GM19193 (cell line): ENCODE results near the gene CRYBB2.

ENCODE experiments used
- POLR2A ChIP-seq: IDR thresholded peaks from 4 replicates; pipeline ENCODE4 v1.6.1; 2011; ENCODE audit not compliant: insufficient read depth, insufficient read length; ENCODE audit errors: extremely low read depth

CRYBB2 gene, protein sequence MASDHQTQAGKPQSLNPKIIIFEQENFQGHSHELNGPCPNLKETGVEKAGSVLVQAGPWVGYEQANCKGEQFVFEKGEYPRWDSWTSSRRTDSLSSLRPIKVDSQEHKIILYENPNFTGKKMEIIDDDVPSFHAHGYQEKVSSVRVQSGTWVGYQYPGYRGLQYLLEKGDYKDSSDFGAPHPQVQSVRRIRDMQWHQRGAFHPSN

GRCh38 chr22:25219211-25219689 lies at the start of gene CRYBB2:
Gene CRYBB2 (plus strand): TSS chr22:25219639. CDS start chr22:25221430, 1,791 bp downstream.
- no peak for TF ChIP-seq POLR2A

DNA sequence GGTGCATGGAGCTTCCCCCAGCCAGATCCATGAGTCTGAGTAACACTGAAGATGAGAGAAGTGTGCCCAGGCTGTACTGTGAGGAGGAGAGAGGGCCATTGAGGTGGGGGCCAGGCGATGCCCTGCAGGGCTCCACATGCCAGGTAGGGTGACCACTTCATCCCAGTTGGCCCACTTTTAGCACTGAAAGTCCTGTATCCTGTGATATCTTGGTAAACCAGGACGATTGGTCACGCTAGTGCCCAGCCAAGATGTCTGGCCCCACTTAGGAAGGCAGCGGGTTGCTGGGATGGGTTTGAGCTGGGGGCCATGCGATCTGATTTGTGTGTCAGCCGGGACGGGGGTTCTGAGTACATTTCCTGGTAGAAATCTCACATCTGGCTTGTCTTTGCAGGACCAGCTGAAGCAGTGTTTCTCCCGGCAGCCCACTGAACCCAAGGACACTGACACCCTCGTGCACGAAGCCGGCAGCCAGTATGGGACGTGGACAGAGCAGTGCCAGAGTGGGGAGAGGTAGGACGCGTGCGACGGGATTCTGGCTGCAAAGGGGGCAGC lies 48.9 kb upstream of the CRYBB2 start:
- TF ChIP-seq POLR2A = no peak

GRCh38 chr22:25172153-25172552 lies 47.3 kb upstream of the CRYBB2 start:
- no peak for TF ChIP-seq POLR2A

- no peak for TF ChIP-seq POLR2A
Observed at GRCh38 chr22:25174156-25174887, 45.1 kb upstream of the CRYBB2 start.

DNA sequence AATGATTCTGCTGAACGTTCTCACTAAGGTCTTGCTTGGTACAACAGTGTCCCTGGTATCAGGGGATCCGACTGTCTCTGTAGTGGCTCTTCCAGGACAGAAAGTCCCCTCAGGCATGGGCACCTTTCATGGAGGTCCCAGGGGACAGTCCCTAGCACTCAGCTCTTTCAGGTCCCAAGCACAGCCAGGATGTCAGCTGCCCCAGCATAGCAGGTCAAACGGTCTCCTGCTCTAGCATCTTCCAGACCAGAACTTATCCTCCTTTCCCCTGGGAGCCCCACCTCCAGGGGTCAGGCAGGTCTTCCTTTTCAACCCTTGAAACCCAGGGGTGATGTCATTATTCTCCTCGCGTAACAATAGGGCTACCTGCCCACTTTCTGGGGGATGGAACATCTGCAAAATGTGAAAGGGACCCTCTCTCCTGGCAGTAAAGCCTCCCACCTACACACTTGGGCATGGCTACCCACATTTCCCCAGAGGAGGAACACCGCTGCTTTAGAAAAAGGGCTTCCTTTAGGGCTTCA lies 44.5 kb upstream of the CRYBB2 start:
- no peak for TF ChIP-seq POLR2A

DNA sequence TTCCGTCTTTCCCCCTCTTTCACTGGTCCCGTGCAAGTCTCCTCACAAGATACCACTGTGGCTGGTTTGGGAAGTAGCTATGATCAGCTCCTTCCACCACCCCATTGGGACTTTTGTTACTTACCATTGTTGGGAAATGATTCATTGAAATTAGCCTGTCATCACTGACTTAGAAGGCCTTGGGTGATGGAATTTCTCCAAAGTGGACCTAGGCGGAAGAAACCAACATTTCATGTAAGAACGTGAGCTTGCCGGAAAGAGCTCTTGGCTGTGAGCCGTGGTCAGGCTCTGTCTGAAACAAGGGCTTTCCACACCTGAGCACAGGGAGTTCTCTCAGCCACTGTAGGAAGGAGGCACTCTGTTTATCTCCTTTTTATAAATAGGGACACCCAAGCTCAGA lies 43.3 kb upstream of the CRYBB2 start:
- TF ChIP-seq POLR2A = no peak

- no peak for TF ChIP-seq POLR2A
Observed at GRCh38 chr22:25176799-25177198, 42.6 kb upstream of the CRYBB2 start.

- no peak for TF ChIP-seq POLR2A
Observed at GRCh38 chr22:25177226-25177625, 42.2 kb upstream of the CRYBB2 start.

DNA sequence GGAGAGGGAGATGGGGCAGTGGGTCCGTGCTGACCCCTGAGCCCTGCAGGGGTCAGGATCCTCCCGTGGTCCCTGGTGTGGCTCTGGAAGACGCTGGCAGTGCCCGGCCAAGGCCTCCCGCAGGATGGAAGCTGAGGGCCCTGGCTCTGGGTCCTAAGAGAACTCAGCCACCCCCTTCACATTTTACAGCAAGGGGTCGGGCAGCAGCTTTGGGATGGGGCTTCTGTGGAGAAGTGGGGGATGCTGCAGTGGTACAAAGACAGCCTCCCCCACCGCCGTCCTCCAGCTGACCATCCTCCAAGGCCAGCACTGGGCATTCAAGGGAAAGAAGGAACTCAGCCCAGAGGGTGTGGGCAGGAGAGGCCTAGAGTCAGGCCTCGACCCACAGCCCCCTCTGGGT lies 41.5 kb upstream of the CRYBB2 start:
- no peak for TF ChIP-seq POLR2A

- no peak for TF ChIP-seq POLR2A
Observed at GRCh38 chr22:25182131-25183110, 37.0 kb upstream of the CRYBB2 start.

DNA sequence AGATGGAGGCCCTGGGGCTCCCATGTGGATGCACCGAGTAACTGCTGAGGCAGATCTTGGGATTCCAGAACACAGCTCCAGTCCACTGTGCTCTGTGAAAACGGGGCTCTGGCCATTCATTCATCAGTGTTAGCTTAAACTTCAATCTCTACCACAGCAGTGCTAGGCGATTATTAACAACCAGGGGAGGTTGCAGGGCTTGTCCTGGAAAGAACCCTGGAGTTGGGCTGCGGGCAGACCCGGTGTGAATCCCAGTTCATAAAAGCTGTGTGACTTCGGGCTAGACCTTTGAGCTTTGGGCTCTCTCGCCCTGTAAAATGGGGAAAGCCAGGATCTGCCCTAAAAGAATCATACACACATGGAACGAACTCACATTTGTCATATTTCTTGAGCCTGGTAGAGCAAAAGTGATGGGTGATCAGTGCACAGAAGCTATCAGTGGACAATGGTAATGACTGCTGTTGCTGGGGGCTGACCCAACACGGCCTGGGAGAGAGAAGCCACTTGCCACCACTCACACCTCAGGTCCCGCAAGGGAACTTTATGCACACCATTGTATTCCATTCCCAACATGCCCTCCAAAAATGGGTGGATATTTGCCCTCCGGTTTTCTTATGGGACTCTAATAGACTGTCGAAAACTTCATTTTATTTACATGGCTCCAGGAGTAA lies 35.4 kb upstream of the CRYBB2 start:
- TF ChIP-seq POLR2A = no peak

DNA sequence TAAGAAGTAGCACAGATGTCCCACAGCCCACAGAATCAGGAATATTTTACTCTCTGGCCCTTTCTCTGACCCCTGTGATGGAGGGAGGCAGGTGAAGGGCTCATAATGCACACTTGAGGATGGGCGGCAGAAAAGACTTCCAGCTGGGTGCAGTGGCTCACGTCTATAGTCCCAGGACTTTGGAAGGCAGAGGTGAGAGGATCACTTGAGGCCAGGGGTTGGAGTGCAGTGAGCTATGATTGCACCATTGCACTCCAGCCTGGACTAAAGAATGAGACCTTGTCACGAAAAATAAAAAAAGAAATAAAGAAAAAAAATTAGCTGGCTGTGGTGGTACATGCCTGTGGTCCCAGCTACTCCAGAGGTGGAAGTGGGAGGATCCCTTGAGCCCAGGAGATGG lies 33.3 kb upstream of the CRYBB2 start:
- TF ChIP-seq POLR2A = no peak

DNA sequence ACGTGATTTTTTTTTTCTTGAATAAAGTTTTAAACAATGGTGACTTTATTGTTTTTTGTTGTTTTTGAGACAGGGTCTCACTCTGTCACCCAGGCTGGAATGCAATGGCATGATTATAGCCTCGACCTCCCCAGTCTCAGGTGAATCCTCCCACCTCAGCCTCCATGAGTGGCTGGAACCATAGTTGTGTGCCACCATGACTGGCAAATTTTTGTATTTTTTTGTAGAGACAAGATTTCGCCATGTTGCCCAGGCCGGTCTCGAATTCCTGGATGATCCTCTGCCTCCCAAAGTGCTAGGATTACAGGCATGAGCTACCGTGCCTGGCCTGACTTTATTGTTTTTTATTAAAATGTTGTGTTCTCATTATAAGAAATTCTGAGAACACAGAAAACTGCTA lies 32.0 kb upstream of the CRYBB2 start:
- TF ChIP-seq POLR2A = no peak

DNA sequence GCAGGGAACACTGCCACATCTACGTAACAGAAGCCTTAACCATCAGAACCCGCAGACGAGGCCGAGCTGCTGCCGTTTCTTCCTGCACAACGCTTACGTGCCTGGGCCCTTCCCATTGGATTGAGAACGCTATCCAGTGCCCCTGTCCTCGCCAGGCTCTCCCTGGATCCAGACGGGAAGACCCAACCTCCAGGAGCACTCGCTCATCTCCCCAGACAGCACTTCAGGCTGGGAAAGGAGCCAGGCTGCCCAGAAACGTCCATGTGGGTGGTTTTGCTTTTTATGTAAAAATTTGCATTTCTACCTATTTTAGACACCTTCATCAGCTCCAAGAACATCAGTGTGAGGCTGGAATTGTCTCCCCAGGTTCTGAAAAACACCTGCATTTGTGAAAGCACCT lies 27.0 kb upstream of the CRYBB2 start:
- TF ChIP-seq POLR2A = no peak

GRCh38 chr22:25193130-25193529 lies 26.3 kb upstream of the CRYBB2 start:
- no peak for TF ChIP-seq POLR2A

DNA sequence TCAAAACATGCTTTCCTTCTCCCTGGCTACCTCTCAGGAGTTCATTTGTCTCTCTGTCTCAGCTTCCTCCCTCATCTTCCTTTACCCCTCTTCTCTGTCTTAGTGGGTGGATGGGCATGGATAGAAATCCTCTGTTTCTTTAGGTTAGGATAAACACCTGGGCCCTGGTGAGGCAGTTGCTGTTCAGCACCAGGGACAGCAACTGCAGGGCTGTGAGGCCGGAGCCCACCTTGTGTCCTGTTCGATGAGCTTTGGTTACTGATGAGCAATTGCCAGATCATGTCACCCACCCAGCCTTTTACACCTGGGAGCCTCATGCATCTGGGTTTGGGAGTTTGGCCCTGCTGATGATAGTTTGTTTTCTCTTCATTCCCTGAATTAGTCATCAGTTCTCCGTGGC lies 25.9 kb upstream of the CRYBB2 start:
- no peak for TF ChIP-seq POLR2A
